GM21367 (cell line): ENCODE results near the gene TATDN3.
"Not testable (repeated sequence)": the region's sequence is repeated elsewhere in the genome, so short reads cannot be mapped to it uniquely, and the experiment has no call there.

Experiments used
- ATAC-seq: cut with Tn5 transposase; IDR thresholded peaks from one replicate; pipeline ENCODE4 v1.9.1; 2021; ENCODE audit not compliant: unreplicated experiment

The TATDN3 gene

DNA sequence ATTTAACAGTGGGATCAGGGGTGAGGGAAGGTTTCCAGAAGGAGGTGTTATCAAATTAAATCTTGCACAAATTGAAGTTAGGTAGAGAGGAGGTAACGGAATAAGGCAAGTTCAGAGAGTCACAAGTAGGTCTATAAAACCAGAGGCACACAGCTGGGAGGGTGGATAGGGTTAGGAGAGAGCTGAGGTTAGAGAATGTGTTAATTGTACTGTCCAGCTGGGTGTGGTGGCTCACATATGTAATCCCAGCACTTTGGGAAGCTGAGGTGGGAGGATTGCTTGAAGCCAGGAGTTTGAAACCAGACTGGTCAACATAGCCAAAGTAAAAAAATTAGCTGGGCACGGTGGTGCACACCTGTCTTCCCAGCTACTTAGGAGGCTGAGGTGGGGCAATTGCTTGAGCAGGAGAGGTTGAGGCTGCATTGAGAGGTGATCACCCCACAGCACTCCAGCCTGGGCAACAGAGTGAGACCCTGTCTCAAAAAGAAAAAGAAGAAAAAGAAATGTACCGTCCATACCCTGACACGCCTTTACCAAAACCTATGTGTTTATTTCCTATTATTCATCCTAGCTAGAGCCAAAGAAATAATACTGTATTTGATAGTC lies 35.6 kb downstream of the TATDN3 start:
- no peak for ATAC-seq

DNA sequence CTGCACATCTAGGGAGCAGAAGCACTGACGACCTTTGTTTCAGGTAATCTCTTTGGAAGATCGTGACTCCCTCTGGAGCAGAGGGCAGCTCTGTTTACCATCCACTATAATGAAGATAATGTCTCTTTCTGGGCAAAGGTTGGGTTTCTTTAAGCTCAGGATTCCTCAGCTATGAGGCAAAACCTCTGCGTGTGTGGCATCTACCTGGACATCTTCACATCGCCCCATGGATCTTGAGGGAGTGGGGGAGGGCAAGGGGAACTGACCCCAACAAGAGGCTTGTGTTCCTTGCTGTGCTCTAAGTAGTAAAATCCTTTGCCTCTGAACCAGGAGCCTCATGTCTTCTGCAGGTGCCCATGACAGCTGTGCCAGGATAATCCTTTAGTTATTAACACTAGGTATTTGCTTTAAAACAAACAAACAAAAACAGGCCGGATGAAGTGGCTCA lies 36.2 kb downstream of the TATDN3 start:
- ATAC-seq, result no peak

GRCh38 chr1:212828395-212828794 lies 36.7 kb downstream of the TATDN3 start:
- ATAC-seq, result no peak

- ATAC-seq, result peak; percentile 76
Observed at GRCh38 chr1:212833211-212834207, 41.8 kb downstream of the TATDN3 start.

DNA sequence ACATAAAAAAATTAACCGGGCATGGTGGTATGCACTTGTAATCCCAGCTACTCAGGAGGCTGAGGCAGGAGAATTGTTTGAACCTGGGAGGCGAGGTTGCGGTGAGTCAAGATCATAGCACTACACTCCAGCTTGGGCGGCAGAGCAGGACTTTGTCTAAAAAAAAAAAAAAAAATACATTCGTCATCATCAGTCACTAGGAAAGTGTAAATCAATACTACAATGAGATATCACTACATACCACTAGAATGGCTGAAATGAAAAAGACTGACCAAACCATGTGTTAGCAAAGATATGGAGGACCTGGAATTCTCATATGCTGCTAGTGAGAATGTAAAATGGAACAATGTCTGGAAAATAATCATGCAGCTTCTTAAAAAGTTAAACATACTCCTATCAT lies 46.5 kb downstream of the TATDN3 start:
- ATAC-seq, result no peak

DNA sequence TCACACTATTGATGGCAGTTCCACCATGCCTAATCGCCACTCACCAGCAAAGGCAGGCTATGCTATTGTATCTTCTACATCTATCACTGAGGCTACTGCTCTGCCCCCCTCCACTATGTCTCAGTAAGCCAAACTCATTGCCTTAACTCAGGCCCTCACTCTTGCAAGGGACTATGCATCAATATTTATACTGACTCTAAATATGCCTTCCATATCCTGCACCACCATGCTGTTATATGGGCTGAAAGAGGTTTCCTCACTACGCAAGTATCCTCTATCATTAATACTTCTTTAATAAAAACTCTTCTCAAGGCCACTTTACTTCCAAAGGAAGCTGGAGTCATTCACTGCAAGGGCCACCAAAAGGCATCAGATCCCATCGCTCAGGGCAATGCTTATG lies 52.8 kb downstream of the TATDN3 start:
- not testable (repeated sequence) for ATAC-seq

- no peak for ATAC-seq
Observed at GRCh38 chr1:212847549-212847948, 55.9 kb downstream of the TATDN3 start, which contains the start of gene SPATA45. Gene SPATA45, minus strand, starts transcription at chr1:212847649. Its CDS starts 11,500 bp downstream, at chr1:212836149.

- no peak for ATAC-seq
Observed at GRCh38 chr1:212852105-212852688, 60.5 kb downstream of the TATDN3 start.

DNA sequence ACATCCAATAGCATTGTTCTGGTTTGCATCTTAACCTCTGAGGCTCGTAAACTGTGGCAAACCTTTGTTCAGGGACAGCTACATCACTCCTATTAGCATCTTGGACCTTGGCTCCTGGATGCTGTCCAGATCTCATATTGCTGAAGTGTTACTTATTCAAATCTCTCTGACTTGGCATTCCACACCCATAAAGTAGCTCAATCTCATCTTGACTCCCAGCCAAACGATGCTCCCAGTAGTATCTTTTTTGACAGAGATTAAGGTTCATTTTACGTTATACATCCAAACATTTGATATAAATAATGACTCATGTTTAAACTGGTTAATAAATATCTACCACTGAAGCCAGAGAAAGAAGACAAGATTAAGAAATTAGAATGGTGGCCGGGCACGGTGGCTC lies 62.0 kb downstream of the TATDN3 start:
- no peak for ATAC-seq

- ATAC-seq, result no peak
Observed at GRCh38 chr1:212856755-212857154, 65.1 kb downstream of the TATDN3 start.

DNA sequence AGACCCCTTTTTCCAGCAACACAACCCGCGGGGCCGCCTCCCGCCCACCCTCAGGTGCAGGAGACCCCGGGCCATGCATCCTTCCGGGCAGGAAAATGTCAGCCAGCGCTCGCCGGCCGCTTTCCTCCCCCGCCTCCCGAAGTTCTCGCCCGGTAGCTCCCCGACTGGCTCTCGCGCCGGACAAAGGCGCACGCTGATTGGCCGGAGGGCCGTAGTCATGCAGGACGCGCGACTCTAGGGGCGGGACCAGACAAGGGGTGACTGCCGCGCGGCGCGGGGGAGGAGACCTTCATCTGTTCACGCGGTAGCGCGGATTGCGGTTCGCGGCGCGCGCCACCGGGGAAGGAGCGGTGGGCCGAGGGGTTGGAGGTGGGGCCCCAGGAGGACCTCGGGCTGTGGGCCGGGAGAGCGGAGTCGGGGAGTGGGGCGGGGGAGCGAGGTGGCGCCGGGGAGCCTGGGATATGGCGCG lies 66.3 kb downstream of the TATDN3 start, which contains the start of gene FLVCR1:
Gene FLVCR1, plus strand, starts transcription at position 284 of the 469 bp plus-strand sequence. Its CDS starts 178 bp downstream, at position 462.
- ATAC-seq, result peak; percentile 97

DNA sequence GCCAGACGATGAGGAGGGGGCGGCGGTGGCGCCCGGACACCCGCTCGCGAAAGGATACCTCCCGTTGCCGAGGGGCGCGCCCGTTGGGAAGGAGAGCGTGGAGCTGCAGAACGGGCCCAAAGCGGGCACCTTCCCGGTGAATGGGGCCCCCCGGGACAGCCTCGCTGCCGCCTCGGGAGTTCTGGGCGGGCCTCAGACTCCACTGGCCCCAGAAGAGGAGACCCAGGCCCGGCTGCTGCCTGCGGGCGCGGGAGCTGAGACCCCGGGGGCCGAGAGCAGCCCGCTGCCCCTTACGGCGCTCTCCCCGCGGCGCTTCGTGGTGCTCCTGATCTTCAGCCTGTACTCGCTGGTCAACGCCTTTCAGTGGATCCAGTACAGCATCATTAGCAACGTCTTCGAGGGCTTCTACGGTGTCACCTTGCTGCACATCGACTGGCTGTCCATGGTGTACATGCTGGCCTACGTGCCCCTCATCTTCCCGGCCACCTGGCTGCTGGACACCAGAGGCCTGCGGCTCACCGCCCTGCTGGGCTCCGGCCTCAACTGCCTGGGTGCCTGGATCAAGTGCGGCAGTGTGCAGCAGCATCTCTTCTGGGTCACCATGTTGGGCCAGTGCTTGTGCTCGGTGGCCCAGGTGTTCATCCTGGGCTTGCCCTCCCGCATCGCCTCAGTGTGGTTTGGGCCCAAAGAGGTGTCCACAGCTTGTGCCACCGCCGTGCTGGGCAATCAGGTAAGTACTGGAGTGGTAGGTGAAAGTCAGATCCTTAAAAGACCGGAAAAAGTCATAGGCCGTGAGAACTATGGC lies 67.0 kb downstream of the TATDN3 start:
- ATAC-seq, result peak; percentile 10

GRCh38 chr1:212860713-212861581 lies 69.3 kb downstream of the TATDN3 start:
- no peak for ATAC-seq

DNA sequence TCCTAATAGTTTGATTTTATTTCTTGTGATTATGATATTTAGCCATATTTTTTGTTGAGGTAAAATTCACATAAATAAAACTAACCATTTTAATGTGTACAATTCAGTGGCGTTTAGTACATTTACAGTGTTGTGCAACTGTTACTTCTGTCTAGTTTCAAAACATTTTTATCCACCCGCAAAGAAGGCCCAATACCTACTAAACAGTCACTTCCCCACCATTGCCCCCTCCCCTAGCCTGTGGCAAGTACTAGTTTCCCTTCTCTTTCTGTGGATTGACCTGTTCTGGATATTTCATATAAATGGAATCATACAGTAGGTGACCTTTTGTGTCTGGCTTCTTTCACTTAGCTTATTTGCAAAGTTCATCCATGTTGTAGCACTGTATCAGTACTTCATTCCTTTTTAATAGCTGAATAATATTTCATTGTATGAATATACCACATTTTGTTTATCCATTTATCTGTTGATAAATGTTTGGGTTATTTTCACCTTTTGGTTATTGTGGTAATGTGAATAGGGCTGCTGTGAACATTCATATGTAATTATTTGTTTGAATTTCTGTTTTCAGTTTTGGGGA lies 70.5 kb downstream of the TATDN3 start:
- no peak for ATAC-seq

- not testable (repeated sequence) for ATAC-seq
Observed at GRCh38 chr1:212863345-212863744, 71.7 kb downstream of the TATDN3 start.

DNA sequence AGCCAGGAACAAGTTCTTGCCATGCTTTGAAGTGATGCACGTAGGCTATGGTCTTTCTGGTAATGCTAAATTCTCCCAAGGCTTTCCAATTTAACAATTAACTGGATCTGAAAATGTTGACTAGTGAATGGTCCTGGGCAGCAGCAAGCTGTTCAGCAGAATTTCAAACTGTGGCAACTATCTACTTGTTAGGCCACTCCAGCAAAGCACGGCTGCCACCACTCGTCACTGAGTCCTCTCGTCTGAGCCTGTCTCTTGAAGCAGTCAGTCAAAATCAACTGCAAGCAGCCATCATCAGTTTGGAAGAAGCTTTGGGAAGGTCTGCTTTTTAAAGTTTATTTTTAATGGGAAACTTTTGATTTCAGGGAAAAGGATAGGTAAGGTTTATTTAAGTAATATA lies 72.5 kb downstream of the TATDN3 start:
- no peak for ATAC-seq
